NCI-H526 (cell line): Measurements from ENCODE around the gene KAZALD1.
A peak's percentile ranks its signal among the peaks of the same experiment; 100 is the strongest.

Experiments used
- DNase-seq, 2 experiments: peaks; one replicate each; lab custom pipeline; 2025; lab: John Stamatoyannopoulos, UW

The KAZALD1 gene

DNA sequence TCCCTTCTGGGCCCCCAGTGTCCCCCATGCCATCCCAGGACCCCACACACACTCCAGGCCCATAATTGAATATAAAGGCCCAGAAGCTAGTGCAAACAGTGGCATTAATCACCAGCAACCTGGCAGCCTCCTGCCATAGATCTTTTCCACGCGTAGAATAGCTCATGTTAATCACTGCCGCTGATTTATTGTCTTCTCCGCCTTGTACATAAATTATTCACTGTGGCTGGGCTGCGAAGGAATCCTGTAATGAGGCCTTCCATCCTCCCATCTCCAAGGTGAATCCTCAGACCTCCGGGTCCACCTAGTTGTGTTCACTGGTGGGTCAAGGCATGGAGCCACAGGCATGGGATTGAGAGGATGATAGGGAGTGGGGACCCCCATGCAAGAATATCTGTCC, 33.2 kb downstream of the KAZALD1 start:
- DNase-seq, result no peak

DNA sequence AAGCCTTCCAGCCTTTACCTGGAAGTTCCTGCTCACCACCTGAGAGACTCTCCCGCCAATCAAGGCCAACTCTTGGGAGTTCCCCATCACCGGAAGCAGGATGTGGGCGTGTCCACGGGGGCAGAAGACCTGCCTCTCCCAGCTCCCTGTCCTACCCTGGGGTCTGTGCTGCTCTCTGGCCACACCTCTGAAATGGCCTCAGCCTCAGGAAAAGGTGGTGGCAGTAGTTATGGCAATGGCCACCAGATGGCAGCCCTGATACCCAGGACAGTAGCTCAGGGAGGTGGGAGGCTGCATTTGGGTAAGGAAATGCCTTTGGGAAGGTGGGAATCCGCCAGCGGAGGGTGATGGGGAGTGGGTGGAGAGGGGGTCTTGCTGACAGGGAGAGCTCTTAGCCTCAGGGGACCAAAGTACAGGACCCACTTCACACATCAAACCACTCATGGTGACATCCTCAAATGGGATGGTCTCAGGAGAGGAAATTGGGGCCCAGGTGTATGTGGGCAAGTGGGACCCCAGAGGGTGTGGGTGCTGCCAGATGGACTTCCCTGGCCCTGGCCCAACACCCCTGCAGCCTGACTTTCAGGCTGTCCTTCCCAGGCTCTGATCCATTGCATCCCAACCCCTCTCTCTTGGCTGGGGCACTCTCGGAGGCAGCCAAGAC, 33.9 kb downstream of the KAZALD1 start:
- peak; percentile 90 to 94 for DNase-seq

DNA sequence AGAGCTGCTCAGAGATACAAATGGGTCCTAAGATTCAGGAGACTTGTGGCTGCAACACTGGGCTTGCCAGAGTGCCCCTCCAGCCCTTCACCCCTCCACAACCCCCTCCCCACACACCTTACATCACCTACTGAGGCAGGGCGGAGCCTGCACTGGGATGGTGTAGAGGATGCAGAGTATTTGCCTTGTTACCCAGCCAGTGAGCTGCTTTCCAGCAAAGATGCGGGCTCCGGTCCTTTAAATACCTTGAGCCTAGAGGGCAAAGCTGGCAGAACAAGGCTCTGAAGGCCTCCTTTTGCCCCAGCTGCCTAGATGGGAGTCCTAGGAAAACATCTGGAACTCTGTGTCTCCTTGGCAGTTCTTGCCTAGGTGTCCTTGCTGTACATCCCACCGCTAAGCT, 34.6 kb downstream of the KAZALD1 start:
- DNase-seq, result no peak

DNA sequence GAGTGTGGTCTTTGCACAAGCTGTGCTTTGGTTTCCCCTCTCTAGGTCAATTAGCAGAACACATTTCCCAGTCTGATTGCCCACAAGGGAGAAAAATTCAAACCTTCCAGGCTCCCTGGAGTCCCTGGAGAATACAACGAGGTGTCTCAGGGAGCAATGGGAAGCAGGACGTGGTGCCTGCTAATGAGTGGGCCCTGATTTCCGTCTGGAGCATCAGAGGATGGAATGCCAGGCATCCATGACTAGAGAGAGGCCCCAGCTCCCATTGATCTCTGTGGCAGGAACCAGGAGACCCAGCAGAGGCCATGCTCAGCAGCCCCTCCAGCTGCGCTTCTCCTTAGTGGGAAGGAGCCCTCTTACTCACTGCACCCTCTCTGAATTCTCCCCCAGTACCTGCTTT, 36.1 kb downstream of the KAZALD1 start:
- no peak for DNase-seq

DNA sequence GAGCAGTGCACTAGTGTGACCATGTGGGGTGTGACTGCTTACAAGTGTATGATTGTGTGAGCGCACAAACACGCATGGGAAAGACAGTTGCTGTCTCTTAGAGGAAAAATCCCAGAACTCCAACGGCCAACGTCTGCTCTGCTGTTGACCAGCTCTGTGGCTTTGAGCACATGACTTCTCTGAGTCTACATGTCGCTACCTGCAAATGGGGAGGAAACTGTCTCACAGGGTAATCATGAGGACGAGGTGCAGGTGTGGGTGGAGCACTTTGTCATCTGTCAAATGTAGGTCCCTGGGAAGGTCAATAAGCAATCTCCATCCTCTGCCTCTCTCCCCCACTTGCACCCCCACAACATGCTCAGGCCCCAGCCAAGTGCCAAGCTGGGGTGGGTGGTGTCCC, 38.1 kb downstream of the KAZALD1 start:
- DNase-seq, result peak in 1 of 2 experiments; percentile 10

DNA sequence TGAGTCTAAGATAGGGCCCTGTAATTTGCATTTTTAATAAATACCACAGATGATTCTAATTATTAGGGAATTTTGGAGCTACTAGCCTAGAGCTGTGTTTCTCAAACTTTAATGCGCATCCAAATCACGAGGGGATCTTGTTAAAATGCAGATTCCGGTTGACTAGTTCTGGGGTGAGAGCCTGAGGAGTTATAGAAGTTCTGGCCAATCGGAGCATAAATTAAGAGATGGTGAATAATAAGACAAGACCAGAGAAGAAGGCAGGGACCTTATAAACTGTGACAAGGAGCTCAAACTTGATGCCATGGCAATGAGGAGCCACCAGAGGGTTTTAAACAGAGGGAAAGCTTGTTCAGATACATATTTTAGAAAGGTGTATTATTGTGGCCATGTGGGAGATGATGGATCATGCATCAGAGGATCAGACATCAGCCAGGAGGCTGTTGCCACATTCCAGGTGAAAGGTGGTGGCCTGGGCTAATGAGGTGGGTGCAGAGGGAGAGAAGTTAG, 39.6 kb downstream of the KAZALD1 start:
- DNase-seq, result no peak

DNA sequence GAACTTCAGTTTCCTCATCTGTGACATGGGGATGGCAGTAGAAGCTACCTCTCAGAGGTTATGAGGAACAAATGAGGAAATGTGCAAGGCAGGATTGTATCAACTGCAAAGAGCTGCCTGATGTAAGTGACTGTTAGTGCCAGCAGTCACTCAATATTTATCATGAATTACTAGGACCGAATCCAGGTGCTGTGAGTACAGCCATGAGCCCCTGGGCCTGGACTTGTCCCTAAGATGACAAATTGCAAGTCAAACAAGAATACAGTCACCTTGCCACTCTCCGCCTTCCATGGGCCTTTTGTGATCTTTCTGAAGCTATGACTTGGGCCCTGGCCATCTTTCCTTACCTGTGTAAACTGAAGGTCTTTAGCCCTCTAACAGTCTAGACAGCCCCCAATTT, 41.6 kb downstream of the KAZALD1 start:
- DNase-seq, result no peak

DNA sequence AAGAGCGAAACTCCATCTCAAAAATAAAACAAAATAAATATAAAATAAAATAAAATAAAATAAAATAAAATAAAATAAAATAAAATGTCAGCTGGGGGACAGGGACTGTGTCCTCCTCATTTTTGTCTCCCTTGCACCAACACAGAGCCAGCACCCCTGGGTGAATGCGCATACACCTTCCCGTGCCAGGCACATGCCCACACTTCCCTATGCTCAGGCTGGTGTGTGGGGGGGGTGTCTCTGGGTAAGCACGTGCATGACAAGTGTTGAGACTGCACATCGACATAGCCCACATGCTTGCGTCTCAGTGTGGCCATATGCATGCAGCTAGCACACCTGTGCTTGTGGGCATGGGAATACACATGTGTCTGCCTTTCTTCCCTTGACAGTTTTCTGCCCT, 44.6 kb downstream of the KAZALD1 start:
- DNase-seq, result no peak

DNA sequence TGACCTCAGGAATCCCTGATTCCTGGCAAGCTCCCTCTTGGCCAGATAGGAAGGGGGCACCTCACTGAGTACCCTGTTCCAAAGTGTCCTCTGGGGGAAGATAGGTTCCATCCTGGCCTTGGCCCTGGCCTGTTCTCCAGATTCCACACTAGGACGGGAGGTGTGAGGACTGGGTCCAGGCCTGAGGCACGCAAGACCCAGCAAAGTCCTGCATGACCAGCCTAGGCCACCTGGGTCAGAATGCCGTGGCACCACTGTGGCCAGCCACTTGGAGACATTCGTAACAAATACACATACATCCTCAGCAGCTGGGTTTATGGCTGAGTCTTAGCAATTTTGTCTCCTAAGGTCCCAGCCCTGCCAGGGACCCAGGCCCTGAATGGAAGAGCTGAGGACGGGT, 46.0 kb downstream of the KAZALD1 start:
- DNase-seq, result no peak

DNA sequence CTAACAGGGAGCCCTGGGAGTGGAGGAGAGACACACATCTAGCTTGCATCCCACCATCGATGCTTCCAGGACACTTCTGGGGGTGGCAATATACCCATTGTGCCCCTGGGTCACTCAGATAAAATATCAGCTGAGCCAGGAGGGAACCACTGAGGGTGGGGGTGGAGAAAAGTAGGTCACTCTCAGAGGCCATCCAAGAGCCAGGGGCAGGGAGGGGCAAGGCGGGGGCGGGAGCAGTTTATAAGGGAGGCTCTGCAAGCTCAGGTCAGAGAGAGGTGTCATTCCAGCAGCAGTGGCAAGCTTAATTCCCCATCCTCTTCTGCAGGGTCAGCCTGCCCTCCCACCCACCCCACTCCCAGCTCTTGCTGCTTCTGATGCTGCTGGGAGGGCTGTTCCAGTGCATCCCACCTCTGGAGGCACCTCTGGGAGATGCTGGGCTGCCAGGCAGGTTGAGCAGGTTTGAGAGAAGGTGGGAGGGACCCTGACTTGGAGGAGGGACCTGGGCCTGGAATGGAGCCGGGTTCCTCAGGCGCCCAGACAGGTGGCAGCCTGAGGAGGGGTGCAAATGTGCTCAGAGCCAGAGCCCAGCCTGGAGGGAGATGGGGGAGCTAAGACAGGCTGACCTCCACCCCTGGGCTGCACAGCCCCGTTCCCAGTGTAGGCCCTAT, 49.2 kb downstream of the KAZALD1 start:
- peak; percentile 22 to 61 for DNase-seq

DNA sequence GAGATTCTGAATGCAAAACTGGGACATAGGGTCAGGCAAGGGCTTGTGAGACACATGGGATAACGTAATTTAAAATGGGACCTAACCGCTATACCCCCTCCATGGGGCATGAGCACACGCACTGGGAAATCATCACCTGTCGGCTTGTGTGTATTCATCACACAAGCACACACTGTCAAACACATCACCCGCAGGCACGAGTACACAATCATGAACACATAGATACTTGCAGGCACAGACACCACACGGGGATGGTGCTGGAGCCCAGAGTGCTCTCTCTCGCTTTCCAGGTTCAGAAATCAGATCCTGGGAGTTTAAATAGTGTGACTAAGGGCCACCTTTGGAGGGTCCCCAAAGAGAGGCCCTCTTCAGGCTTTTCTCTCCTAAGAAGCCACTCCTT, 49.8 kb downstream of the KAZALD1 start:
- DNase-seq, result no peak

DNA sequence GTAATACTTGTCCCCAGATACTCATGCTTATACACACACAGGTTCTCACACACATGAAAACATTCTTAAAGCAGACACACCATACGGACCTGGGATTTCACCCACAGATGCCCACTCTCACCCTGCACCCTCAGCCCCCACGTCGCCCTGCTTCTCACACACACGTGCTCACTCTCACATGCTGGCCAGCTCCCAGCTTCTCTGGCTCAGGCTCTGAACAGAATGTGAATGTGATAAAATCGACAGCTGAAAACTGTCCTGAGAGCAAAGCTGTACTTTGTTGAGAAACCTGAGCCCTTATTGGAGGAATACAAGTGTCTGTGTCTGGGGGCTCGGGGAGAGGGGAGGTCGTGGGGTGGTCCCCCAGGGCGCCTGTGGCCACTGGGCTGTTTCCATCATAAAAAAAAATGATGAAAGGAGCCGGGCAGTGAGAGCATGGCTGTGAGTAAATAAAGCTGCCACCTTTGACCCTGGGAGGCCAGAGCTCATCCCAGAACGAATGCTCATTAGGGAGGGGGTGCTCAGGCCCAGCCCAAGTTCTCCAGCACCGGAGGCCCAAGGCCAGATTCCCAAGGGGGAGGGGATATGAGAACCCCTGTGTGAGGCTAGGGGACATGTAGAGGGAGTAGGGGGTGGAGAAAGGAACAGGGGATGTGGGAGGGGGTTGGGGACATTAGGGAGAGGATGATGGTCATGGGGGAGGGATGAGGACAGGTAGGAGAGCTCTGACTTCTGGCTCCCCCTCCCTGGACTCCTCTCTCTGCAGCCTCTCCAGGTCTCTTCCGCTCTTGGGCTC, 51.2 kb downstream of the KAZALD1 start:
- DNase-seq, result no peak

DNA sequence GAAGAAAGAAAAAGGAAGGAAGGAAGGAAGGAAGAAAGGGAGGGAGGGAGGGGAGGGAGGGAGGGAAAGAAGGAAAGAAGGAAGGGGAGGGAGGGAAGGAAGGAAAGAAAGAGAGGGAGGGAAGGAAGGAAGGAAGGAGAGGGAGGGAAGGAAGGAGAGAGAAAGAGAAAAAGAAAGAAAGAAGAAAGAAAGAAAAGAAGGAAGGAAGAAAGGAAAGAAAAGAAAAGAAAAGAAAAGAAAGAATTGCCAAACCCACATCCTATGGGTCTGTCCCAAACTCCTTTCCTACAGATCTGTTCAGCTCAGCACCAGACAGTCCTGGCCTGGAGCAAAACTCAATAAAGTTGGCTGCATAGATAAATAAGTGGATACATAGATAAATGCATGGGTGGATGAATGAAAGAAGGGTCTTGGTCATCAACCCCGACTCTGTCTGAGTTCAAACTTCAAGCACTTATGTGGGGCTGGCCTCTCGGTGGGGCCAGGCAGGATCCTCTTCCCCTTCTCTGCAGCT, 52.2 kb downstream of the KAZALD1 start:
- no peak for DNase-seq

DNA sequence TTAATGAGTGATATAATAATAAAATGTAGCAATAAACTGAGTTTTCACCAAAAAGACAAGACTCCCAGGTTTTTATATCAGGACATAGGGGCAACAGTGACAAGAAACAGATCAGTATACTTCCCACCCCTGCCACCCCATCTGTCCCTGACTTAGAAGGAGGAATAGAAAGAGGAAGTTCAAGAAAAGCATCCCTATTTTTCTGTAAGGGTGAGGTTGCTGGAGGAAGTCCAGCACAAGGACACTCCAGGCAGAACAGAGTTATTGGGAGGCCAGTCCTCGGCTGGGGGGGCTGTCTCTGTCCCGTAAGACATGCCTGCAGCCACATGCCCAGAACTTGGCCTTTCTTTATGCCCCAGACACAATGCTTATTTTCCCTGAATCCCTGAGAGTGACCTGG, 52.9 kb downstream of the KAZALD1 start:
- DNase-seq, result no peak
